ENCODE results near the gene ANGPTL4. TPM values are rescaled to one million over a fixed set of nuclear protein-coding genes. Genes with fewer than 3 reads are reported as not detected.

The ANGPTL4 gene
- total RNA-seq, 2 experiments from 2014 or later = not detected

DNA sequence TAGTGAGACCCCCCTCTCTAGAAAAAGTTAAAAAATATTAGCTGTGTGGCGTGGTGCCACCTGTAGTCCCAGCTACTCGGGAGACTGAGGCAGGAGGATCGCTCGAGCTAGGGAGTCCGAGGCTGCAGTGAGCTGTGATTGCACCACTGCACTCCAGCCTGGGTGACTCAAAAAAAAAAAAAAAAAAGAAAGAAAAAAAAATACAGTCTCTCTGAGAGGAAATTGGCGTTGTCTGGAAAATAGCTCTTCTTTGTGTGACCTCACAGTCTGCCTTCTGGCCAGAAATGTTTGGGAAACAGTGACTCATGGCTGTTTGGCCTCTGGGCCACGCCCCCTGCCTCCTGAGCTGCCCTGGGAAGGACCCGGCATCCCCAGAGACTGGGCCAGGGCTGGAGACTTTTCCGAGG, 59.9 kb downstream of the ANGPTL4 start:
- H3K4me1 ChIP-seq (ENCODE audit: insufficient read depth, low read length) = no peaks in the 10 kb centered on the region
- H3K27me3 ChIP-seq (ENCODE audit: control insufficient read depth in 1 of 2, insufficient read depth in 2 of 2, low read length in 2 of 2) = no peaks in the 10 kb centered on the region
- H3K9me3 ChIP-seq (ENCODE audit: control insufficient read depth in 1 of 2, insufficient read depth in 1 of 2, low read length in 2 of 2) = no peaks in the 10 kb centered on the region
- Mint-ChIP-seq H3K4me1 (ENCODE audit: low read depth) (no peaks in the 10 kb centered on the region), H3K27me3 (no peaks in the 10 kb centered on the region), H3K36me3 (ENCODE audit: low read depth) (peaks cover 13% of the 10 kb centered on the region), H3K4me3 (no peak overlapping the region), H3K9me3 (no peaks in the 10 kb centered on the region), H3K27ac (no peak overlapping the region)
- ChIA-PET POLR2A (no interaction called here), CTCF (no interaction called here)
- TF ChIP-seq, protein P1, sequence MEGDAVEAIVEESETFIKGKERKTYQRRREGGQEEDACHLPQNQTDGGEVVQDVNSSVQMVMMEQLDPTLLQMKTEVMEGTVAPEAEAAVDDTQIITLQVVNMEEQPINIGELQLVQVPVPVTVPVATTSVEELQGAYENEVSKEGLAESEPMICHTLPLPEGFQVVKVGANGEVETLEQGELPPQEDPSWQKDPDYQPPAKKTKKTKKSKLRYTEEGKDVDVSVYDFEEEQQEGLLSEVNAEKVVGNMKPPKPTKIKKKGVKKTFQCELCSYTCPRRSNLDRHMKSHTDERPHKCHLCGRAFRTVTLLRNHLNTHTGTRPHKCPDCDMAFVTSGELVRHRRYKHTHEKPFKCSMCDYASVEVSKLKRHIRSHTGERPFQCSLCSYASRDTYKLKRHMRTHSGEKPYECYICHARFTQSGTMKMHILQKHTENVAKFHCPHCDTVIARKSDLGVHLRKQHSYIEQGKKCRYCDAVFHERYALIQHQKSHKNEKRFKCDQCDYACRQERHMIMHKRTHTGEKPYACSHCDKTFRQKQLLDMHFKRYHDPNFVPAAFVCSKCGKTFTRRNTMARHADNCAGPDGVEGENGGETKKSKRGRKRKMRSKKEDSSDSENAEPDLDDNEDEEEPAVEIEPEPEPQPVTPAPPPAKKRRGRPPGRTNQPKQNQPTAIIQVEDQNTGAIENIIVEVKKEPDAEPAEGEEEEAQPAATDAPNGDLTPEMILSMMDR (IDR thresholded peaks at IDR 0.05) = no peak
- ATAC-seq (ENCODE audit: poor library complexity) = no peak
- DNase-seq = peak in 2 of 14 experiments; percentile 62 to 68
- no peak overlapping the region for H3K4me3 ChIP-seq (ENCODE audit: low read length)
- no peak overlapping the region for H3K27ac ChIP-seq (ENCODE audit: low read depth in 1 of 2, low read length in 2 of 2)
- H3K36me3 ChIP-seq (ENCODE audit: insufficient read depth, low read length) = peaks cover 19% of the 10 kb centered on the region
- intact Hi-C loops (cut with DNase I, micrococcal nuclease) = no loop called here

Small RNA genes within 50 kb of the gene (microRNA-seq; reads per million reads assigned to microRNA genes)
- 6.7 reads per million, percentile 31 among the genes with 10 or more reads in this experiment for gene MIR4999 (ENCODE audit: borderline microRNAs expressed, borderline replicate concordance)

Other genes with a start within 250 kb of the ANGPTL4 start
- not detected for gene FBN3, start 214.6 kb upstream of the ANGPTL4 start, total RNA-seq
- 10 to 100 TPM in 1 of 2 experiments, 1 to 10 TPM in 1; 8.7 to 12.3 TPM for gene CERS4, start 154.8 kb upstream of the ANGPTL4 start, total RNA-seq
- gene CD320, start 55.8 kb upstream of the ANGPTL4 start, total RNA-seq = 10 to 100 TPM; 17.1 to 17.6 TPM
- 10 to 100 TPM; 42.0 to 42.7 TPM for gene NDUFA7, start 42.8 kb upstream of the ANGPTL4 start, total RNA-seq
- 1,000 to 10,000 TPM; 3,333 to 3,342 TPM for gene RPS28, start 42.7 kb upstream of the ANGPTL4 start, total RNA-seq
- gene KANK3, start 20.9 kb upstream of the ANGPTL4 start, total RNA-seq = 1 to 10 TPM in 1 of 2 experiments, under 1 TPM in 1; 0.87 to 1.1 TPM
- gene RAB11B, start 26.2 kb downstream of the ANGPTL4 start, total RNA-seq = 10 to 100 TPM; 66.8 to 71.5 TPM
- 10 to 100 TPM; 20.0 to 22.2 TPM for gene MARCHF2, start 49.1 kb downstream of the ANGPTL4 start, total RNA-seq
- 100 to 1,000 TPM; 269 to 272 TPM for gene HNRNPM, start 80.8 kb downstream of the ANGPTL4 start, total RNA-seq
- 1 to 10 TPM; 4.3 to 6.3 TPM for gene PRAM1, start 138.5 kb downstream of the ANGPTL4 start, total RNA-seq
- gene ZNF414, start 150.0 kb downstream of the ANGPTL4 start, total RNA-seq = 10 to 100 TPM; 36.3 to 38.0 TPM
- gene MYO1F, start 213.3 kb downstream of the ANGPTL4 start, total RNA-seq = 10 to 100 TPM; 66.7 to 67.4 TPM
- gene ADAMTS10, start 246.6 kb downstream of the ANGPTL4 start, total RNA-seq = 10 to 100 TPM; 67.5 to 72.9 TPM